ENCODE results near the gene EHD4.

- no peak for TF ChIP-seq CTCF (IDR thresholded peaks at IDR 0.05; ENCODE audit: low read depth, low read length)
- TF ChIP-seq MYC (IDR thresholded peaks at IDR 0.05; ENCODE audit: low read depth, low read length), result no peak
Measured at GRCh38 chr15:41954036-41954435, 18.3 kb downstream of the EHD4 start.
